Measurements from ENCODE around the gene MAPK6. TPM values are rescaled to one million over a fixed set of nuclear protein-coding genes. Genes with fewer than 3 reads are reported as not detected.
"Not testable (repeated sequence)": the region's sequence is repeated elsewhere in the genome, so short reads cannot be mapped to it uniquely, and the experiment has no call there.

Gene MAPK6
- total and polyA plus RNA-seq, 10 of the 15 experiments (the other 5 are each of a cell fraction or from before 2014, with no cell fraction given): 20.6 to 100 (median 52.6) TPM

DNA sequence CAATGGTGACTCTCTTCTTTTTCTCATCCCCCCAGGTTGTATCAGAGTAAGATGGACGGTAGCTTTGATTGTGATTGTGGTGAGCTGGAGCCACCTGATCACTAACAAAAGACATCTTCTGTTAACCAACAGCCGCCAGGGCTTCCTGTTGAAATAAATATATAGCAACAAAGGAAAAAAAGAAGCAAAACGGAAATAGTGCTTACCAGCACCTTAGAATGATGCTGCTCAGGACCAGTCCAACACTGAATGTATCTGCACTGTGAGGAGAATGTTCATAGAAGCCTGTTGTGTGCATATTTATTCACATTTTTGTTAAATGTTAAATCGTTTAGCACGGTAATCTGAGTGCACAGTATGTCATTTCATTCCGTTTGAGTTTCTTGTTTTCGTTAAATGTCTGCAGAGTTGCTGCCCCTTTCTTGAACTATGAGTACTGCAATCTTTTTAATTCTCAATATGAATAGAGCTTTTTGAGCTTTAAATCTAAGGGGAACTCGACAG is 26.8 kb downstream of the MAPK6 start:
- peak overlapping the region; percentile 61 for H3K4me2 ChIP-seq (ENCODE audit: control insufficient read depth, insufficient read depth)
- H3K9me3 ChIP-seq (replicated peaks; ENCODE audit: control insufficient read depth, insufficient read depth, low read length); BruUV-seq (replicated peaks); H3K27me3 ChIP-seq (replicated peaks in 1 of 2; ENCODE audit: control insufficient read depth in 2 of 2, insufficient read depth in 2 of 2, low read length in 1 of 2); H3K9ac ChIP-seq (ENCODE audit: control insufficient read depth, insufficient read depth, low read length); H4K20me1 ChIP-seq (ENCODE audit: control insufficient read depth, insufficient read depth); DNase-seq (ENCODE audit: low read depth, low spot score); H3K4me1 ChIP-seq (ENCODE audit: control insufficient read depth, insufficient read depth, low read length); in situ Hi-C loops (cut with MboI); H3K4me3 ChIP-seq; FAIRE-seq: not testable (repeated sequence)
- ChIA-PET RAD21 (ENCODE audit: unreplicated experiment) (interaction anchor here (0.6 to 1.8 kb wide), 10 partner anchors 8 to 64 kb away, joined by 3 to 7 read pairs (median 4); no protein-coding TSS in a partner anchor), SMC1A (ENCODE audit: uncharacterized antibody, unreplicated experiment) (interaction anchor here (0.6 to 1.8 kb wide), 14 partner anchors 12 to 158 kb away, joined by 3 to 10 read pairs (median 4); no protein-coding TSS in a partner anchor), CTCF (interaction anchor here (0.8 to 1.9 kb wide), 12 partner anchors 13 to 157 kb away, joined by 3 to 7 read pairs (median 4); partner anchors contain the start of gene MAPK6), POLR2A (interaction anchor here (0.8 kb wide), 2 partner anchors 9 to 37 kb away, joined by 3 read pairs; no protein-coding TSS in a partner anchor)
- H3K36me3 ChIP-seq (ENCODE audit: control insufficient read depth in 2 of 2, insufficient read depth in 2 of 2, low read length in 1 of 2): peaks cover 0 to 18% of the 10 kb centered on the region in 2 experiments; a peak in 2 of 4 replicates
- TF ChIP-seq JUNB (IDR thresholded peaks at IDR 0.05): peak; percentile 22; the same call in 1 of the 2 replicates
- peak; percentile 46 for TF ChIP-seq RUNX3 (IDR thresholded peaks at IDR 0.05; ENCODE audit: low read length)
- TF ChIP-seq RAD21 (IDR thresholded peaks at IDR 0.05; ENCODE audit: insufficient read depth, low read depth, low read length): peak; percentile 31; the same call in 1 of the 2 replicates
- TF ChIP-seq SMC3 (IDR thresholded peaks at IDR 0.05; ENCODE audit: borderline replicate concordance, low read length): peak; percentile 3; the same call in 1 of the 2 replicates
- TF ChIP-seq, protein P1, sequence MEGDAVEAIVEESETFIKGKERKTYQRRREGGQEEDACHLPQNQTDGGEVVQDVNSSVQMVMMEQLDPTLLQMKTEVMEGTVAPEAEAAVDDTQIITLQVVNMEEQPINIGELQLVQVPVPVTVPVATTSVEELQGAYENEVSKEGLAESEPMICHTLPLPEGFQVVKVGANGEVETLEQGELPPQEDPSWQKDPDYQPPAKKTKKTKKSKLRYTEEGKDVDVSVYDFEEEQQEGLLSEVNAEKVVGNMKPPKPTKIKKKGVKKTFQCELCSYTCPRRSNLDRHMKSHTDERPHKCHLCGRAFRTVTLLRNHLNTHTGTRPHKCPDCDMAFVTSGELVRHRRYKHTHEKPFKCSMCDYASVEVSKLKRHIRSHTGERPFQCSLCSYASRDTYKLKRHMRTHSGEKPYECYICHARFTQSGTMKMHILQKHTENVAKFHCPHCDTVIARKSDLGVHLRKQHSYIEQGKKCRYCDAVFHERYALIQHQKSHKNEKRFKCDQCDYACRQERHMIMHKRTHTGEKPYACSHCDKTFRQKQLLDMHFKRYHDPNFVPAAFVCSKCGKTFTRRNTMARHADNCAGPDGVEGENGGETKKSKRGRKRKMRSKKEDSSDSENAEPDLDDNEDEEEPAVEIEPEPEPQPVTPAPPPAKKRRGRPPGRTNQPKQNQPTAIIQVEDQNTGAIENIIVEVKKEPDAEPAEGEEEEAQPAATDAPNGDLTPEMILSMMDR (IDR thresholded peaks at IDR 0.05 in 2 of 3, conservative IDR thresholded peaks at IDR 0.05 in 1 of 3; ENCODE audit: control insufficient read depth in 2 of 3, extremely low read depth in 1 of 3, insufficient read depth in 1 of 3, low read depth in 3 of 3, low read length in 3 of 3): peak in 2 of 3 experiments; percentile 3 to 29; a peak in 2 of 6 replicates
- H2AFZ ChIP-seq (ENCODE audit: control insufficient read depth, low read depth, low read length): peak overlapping the region; percentile 20; the same call in 1 of the 2 replicates
- ATAC-seq: peak; percentile 48
- peak overlapping the region; percentile 38; the same call in 1 of the 2 replicates for H3K27ac ChIP-seq (ENCODE audit: control insufficient read depth, insufficient read depth)
- WGBS (ENCODE audit: insufficient coverage, insufficient replicate concordance, low lambda C conversion rate, missing lambda C conversion rate): under 1% methylated on average over 8 of the region's 8 CpGs
- H3K79me2 ChIP-seq (ENCODE audit: control insufficient read depth, insufficient read depth, low read length): peaks cover 68% of the 10 kb centered on the region
- intact Hi-C loops (cut with micrococcal nuclease; ENCODE audit: unreplicated experiment): loop anchor here (2.0 kb wide), 1 partner anchor 63 kb away; no protein-coding TSS in a partner anchor

DNA sequence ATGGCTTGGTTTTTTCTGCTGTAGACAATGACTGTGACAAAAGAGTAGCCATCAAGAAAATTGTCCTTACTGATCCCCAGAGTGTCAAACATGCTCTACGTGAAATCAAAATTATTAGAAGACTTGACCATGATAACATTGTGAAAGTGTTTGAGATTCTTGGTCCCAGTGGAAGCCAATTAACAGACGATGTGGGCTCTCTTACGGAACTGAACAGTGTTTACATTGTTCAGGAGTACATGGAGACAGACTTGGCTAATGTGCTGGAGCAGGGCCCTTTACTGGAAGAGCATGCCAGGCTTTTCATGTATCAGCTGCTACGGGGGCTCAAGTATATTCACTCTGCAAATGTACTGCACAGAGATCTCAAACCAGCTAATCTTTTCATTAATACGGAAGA is 27.5 kb downstream of the MAPK6 start:
- WGBS (ENCODE audit: insufficient coverage, insufficient replicate concordance, low lambda C conversion rate, missing lambda C conversion rate): 96% methylated on average over 5 of the region's 5 CpGs
- FAIRE-seq; H3K4me1 ChIP-seq (ENCODE audit: control insufficient read depth, insufficient read depth, low read length); H3K4me3 ChIP-seq; H3K27me3 ChIP-seq (replicated peaks in 1 of 2; ENCODE audit: control insufficient read depth in 2 of 2, insufficient read depth in 2 of 2, low read length in 1 of 2); DNase-seq (ENCODE audit: low read depth, low spot score); H3K4me2 ChIP-seq (ENCODE audit: control insufficient read depth, insufficient read depth); H3K9me3 ChIP-seq (replicated peaks; ENCODE audit: control insufficient read depth, insufficient read depth, low read length); H2AFZ ChIP-seq (ENCODE audit: control insufficient read depth, low read depth, low read length); intact Hi-C loops (cut with micrococcal nuclease; ENCODE audit: unreplicated experiment); H3K27ac ChIP-seq (ENCODE audit: control insufficient read depth, insufficient read depth); H4K20me1 ChIP-seq (ENCODE audit: control insufficient read depth, insufficient read depth); in situ Hi-C loops (cut with MboI); ATAC-seq; H3K9ac ChIP-seq (ENCODE audit: control insufficient read depth, insufficient read depth, low read length): not testable (repeated sequence)
- SMC1A ChIA-PET (ENCODE audit: uncharacterized antibody, unreplicated experiment): interaction anchor here (1.0 to 3.3 kb wide), 11 partner anchors 11 to 66 kb away, joined by 3 to 14 read pairs (median 4); no protein-coding TSS in a partner anchor
- RAD21 ChIA-PET (ENCODE audit: unreplicated experiment): interaction anchor here (0.7 to 1.8 kb wide), 7 partner anchors 9 to 51 kb away, joined by 3 to 6 read pairs (median 5); no protein-coding TSS in a partner anchor
- BruUV-seq (replicated peaks): TSS peak; percentile 61
- CTCF ChIA-PET: interaction anchor here (1.0 to 1.9 kb wide), 10 partner anchors 17 to 158 kb away, joined by 3 to 7 read pairs (median 4); partner anchors contain the start of gene MAPK6
- Histone ChIP-seq H3K79me2 (ENCODE audit: control insufficient read depth, insufficient read depth, low read length) (peaks cover 63% of the 10 kb centered on the region), H3K36me3 (ENCODE audit: control insufficient read depth in 2 of 2, insufficient read depth in 2 of 2, low read length in 1 of 2) (peaks cover 0 to 21% of the 10 kb centered on the region in 2 experiments; a peak in 2 of 4 replicates)
- POLR2A ChIA-PET: interaction anchor here (2.6 kb wide), 1 partner anchor 9 kb away, joined by 6 read pairs; no protein-coding TSS in a partner anchor

All from GM12878 (cell line).